OCI-LY1 (cell line): Measurements from ENCODE around the gene CCL1.

Source experiments
- EZH2 ChIP-seq: fragments of 200-600 bp; sonication (generic), shearing (Covaris generic); IDR thresholded peaks from 2 replicates; pipeline ENCODE4 v1.8.0; 2017; ENCODE audit warnings: borderline replicate concordance, mixed run types, mild to moderate bottlenecking, antibody characterized with exemption, low read length, moderate library complexity, mixed read lengths
- TF ChIP-seq, protein P1 (sequence below): fragments of 200-600 bp; sonication (generic), shearing (Covaris generic); IDR thresholded peaks from 2 replicates; pipeline ENCODE4 v1.5.1; 2017; ENCODE audit warnings: mild to moderate bottlenecking, antibody characterized with exemption, low read length, moderate library complexity, mixed read lengths

DNA sequence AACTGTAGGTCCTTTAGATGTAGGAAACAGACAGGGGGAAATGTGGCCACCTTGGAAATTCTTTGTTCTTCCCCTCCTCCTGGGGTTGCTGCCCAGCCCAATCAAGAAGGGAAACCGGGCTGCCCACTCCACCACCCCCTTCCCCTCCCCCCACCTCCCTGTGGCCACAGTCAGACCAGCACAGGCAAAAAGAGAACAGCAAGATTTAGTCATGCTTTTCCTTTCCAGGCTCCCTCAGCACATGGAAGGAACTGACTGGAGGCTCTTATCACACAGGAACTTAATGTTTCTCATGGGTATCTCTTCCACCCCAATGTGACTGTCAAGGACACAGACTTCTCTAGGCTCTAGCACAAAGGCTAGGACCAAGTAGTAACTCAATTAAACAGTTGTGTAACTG is 3.0 kb upstream of the CCL1 start:
- TF ChIP-seq, protein P1, sequence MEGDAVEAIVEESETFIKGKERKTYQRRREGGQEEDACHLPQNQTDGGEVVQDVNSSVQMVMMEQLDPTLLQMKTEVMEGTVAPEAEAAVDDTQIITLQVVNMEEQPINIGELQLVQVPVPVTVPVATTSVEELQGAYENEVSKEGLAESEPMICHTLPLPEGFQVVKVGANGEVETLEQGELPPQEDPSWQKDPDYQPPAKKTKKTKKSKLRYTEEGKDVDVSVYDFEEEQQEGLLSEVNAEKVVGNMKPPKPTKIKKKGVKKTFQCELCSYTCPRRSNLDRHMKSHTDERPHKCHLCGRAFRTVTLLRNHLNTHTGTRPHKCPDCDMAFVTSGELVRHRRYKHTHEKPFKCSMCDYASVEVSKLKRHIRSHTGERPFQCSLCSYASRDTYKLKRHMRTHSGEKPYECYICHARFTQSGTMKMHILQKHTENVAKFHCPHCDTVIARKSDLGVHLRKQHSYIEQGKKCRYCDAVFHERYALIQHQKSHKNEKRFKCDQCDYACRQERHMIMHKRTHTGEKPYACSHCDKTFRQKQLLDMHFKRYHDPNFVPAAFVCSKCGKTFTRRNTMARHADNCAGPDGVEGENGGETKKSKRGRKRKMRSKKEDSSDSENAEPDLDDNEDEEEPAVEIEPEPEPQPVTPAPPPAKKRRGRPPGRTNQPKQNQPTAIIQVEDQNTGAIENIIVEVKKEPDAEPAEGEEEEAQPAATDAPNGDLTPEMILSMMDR = no peak
- no peak for TF ChIP-seq EZH2
